DMS153 (cell line): ENCODE measurements around the gene TECTA.

Source experiments
- DNase-seq: peaks from one replicate; lab custom pipeline; 2025; lab: John Stamatoyannopoulos, UW

The TECTA gene

DNA sequence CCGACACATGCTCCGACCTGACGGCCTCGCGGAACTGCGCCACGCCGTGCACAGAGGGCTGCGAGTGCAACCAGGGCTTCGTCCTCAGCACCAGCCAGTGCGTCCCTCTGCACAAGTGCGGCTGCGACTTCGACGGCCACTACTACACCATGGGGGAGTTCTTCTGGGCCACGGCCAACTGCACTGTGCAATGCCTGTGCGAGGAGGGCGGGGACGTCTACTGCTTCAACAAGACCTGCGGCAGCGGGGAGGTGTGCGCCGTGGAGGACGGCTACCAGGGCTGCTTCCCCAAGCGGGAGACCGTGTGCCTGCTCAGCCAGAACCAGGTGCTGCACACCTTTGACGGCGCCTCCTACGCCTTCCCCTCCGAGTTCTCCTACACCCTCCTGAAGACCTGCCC is 26.8 kb downstream of the TECTA start:
- DNase-seq = no peak

DNA sequence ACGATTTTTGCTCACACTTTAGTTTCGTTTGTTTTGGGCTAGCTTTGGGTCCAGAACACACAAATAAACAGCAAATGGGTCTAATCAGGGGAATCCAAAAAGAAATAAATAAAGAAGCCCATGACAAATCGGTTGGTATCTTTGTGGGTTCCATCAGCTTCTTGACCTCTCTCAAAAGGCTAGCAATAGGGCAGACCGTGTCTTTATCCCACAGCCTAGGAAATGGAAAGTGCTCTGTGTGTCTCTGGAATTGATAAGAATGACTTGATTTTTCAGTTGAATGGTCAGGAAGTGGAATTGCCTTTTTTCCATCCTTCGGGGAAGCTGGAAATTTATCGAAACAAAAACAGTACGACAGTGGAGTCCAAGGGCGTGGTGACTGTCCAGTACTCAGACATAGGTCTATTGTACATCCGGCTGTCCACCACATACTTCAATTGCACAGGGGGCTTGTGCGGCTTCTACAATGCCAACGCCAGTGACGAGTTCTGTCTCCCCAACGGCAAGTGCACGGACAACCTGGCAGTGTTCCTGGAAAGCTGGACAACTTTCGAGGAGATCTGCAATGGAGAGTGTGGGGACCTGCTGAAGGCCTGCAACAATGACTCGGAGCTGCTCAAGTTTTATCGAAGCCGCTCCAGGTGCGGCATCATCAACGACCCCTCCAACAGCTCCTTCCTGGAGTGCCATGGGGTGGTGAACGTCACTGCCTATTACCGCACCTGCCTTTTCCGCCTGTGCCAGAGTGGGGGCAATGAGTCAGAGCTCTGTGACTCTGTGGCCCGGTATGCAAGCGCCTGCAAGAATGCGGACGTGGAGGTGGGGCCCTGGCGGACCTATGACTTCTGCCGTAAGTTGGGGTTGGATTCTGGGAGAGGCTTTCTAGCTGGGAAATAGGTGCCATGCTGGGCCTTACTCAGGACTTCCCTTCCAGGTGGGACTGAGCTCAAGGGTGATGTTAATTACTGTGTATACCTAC is 28.6 kb downstream of the TECTA start:
- no peak for DNase-seq

DNA sequence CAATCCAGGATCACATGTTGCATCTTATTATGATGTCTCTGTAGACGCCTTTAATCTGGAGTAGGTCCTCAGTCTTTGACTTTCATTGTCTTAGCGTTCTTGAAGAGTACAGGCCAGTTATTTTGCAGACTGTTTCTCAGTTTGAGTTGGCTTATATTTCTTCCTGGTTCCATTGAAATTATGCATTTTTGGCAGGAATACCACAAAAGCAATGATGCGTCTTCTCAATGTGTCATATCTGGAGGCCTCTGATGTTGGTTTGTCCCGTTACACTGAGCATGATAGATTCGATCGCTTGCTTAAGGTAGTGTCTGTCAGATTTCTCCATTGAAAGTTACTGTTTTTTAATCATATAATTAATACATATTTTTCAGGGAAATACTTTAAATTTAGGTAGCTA is 30.6 kb downstream of the TECTA start:
- no peak for DNase-seq

DNA sequence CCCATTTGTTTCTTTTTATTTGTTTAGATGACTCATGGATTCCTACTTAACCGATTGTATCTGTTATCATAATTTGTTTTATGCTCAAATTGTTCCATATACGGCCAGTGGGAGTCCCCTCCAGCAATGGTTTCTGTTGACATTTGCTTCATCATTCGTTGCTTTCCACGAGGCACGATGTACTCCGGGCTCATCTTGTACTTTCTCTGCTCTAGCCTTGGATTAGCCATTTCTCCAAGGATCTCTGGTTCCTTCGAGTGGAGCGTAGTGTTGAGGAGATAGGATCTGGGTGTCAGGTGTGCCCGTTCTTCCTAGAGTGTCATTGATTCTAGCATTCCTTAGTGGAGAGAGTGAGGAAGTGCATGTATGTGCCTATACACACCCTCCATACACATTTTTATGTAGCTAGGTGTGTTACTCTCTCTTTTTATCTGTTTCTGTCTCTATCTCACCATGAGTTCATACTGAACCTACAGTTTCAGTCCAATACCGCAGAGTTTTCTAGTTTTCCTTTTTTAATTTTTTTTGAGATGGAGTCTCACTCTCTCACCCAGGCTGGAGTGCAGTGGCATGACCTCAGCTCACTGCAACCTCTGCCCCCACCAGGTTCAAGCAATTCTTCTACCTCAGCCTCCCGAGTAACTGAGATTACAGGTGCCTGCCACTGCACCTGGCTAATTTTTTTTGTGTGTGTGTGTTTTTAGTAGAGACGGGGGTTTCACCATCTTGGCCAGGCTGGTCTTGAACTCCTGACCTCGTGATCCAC is 31.4 kb downstream of the TECTA start:
- no peak for DNase-seq

DNA sequence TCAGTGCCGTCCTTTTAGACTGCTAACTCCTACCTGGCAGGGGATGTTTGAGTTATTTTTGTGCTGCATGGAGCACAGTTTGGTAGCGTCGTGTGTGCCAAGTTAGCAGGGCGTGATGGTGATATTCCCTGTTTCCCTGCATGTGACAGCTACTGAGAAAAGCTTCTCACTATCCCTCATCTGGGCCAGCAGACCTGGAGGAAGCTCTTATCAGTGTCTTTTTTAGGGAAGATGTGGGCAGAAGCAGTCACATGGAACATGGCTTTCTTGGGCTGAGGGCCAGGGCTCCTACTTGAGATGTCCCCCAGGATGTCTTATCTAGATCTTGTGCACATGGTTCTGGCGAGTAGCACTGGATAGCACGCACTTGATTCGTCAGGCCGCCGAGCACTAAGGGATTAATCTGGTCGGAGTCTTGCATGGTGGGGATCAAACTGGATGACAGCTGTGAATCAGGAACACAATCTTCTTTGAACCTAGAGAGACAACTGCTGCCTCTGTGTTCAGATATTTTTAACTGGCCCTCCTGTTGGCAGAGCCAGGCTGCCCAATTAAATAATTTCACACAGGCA is 33.8 kb downstream of the TECTA start:
- DNase-seq = no peak

DNA sequence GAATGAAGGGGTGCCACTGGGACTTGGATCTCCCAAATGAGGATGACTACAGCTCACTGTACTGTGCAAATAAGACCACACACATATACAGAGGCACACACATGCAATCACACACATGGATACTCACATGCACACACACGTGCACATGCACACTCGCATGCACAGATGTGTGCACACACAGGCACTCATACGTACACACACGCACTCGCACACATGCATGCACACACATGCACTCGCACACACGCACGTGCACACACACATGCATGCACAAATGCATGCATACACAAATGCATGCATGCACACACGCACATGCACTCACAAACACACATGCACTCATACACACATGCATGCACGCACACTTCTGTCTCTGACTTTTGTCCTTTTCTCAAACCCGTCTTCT is 36.0 kb downstream of the TECTA start:
- no peak for DNase-seq

DNA sequence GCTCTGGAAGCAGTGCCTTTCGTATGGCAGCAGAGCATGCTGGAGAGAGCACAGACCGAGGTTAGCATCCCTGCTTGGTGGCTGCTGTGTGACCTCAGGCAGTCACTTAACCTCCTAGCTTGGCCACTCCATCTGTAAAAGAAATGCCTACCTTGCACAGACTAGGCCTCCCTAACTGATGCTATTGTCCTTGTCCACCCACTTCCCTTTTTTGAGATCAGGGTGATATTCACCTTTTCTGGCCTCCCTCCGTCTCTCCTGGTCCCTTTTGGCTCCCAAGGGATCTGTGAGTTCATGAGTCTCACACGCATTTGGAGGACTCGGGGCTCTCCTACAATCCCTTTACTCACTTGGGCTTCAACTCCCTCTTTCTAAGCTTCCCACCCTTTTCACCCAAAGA is 37.2 kb downstream of the TECTA start:
- DNase-seq = no peak

DNA sequence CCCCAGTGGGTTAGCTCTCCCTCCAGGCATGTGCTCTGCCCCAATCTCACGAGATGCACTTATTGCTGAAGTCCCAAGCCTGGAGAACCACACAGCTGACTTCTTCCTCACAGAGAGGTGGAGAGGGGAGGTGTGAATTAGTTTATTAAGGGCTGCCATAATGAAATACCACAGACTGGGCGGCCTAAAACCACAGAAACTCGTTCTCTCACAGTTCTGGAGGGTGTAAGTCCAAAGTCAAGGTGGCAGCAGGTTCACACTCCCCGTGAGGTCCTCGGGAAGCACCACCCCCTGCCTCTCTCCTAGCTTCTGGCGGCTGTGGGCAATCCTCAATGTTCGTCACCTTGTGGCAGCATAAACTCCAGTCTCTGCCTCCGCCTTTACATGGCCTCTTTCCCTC is 39.3 kb downstream of the TECTA start:
- DNase-seq = no peak

DNA sequence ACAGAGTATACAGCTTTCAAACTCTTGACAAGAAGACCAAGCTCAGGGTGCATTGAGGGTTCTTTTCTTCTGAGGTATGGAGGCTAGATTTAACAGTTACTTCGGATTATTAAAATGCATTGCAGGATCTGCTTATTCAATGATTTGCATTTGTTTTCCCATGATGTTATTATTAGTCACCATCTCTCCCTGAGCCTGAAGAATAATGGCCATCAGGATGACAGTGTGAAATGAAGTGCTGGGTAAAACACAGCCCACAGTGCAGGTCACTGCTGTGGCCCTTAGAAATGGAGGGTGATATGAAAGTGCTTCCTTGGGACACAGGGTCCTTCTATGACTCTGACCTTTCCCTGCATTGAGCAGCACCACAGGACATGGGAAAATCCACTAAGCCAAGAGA is 40.0 kb downstream of the TECTA start:
- no peak for DNase-seq

DNA sequence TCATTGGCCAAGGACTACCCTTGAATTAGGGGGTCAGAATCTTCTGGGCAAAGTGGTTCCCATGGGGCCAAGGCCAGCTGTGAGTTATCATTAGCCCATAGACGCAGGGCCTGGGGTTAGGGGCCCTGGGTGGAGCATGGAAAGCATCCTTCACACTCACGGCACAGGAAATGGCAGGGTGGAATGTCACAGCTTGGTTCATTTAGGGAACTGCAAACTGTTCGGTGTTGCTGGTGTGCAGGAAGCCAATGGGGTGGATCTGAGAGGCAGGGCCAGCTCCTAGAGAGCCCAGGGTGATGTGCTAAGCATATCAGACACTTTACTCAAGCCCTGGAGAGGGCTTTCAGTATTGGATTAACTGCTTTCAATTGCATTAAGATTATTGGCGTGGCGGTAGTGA is 42.9 kb downstream of the TECTA start:
- no peak for DNase-seq

DNA sequence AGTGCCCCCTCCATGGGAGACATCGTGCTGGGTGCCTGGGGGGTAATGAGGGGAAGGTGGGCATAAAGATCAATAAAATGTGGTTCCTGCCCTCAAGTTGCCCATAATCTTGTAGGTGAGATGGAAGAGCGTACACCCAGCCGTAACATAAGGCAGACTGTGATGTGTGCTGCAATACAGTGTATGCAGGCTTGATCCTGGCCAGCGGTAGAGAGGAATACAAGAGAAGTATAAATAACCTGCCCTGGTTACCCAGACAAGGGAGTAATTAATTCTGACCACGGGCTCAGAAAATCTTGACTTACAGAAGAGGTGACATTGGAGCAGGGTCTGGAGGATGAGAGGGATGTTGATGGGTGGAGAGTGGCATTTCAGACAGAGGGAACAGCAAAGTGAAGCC is 43.7 kb downstream of the TECTA start:
- DNase-seq = no peak

DNA sequence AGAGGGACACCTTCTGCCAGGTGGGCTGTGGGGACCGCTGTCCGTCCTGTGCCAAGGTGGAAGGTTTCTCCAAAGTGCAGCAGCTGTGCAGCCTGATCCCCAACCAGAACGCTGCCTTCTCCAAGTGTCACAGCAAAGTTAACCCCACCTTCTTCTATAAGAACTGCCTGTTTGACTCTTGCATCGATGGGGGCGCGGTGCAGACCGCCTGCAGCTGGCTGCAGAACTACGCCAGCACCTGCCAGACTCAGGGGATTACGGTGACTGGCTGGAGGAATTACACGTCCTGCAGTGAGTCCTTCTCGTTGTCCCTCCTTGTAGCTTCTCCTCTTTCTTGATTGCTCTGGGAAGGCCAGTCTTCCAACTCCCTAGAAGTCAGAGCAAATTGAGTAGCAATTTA is 44.8 kb downstream of the TECTA start:
- DNase-seq = no peak

DNA sequence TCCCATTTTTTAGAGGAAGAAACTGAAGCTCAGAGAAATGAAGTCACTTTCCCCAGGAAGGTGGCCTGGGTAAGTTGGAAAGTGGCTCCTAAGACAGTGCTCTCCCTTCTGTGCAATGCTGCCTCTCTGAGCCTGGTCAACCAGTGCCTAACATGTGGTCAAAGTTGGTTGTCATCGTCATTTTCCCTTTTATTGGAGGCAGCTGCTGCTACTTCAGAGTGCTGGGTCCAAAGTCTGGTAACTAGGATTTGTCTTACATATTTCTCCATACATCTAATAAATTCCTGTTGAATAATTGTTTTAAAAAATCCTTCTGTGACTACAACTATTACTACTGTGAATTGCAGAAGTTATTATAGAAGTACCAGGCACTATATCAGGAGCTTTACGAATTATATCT is 48.1 kb downstream of the TECTA start:
- no peak for DNase-seq

DNA sequence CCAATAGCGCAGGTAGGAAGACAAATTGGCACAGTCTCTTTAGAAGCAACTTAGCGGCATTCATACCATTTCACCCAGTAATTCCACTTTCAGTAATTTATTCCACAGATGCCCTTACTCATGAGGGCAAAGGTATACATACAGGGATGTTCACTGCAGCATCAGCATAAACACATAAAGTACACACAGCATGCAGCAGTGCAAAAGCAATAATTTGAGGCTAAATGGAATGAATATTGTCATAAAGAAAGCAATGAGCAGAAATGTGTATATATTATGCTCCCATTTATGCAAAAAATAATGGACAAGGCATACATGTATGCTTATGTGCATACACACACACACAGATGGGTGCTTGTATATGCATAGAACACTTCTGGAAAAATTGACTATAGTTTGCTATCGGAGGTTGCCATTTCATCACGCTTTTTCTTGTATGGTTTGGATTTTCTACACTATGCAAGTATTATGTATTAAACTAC is 50.2 kb downstream of the TECTA start:
- no peak for DNase-seq

DNA sequence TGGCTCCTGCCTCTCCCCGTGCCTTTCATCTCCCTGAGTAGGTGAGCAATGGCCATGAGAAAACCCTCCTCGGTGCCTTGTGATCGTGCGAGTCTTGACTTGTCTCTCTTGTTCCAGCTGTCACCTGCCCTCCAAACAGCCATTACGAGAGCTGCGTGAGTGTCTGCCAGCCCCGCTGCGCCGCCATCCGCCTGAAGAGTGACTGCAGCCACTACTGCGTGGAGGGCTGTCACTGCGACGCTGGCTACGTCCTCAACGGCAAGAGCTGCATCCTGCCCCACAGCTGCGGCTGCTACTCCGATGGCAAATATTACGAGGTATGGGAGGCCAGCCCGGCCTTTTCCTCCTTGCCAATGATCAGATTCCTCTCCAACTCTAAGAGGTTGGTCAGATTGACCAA is 51.7 kb downstream of the TECTA start:
- DNase-seq = peak; percentile 82

DNA sequence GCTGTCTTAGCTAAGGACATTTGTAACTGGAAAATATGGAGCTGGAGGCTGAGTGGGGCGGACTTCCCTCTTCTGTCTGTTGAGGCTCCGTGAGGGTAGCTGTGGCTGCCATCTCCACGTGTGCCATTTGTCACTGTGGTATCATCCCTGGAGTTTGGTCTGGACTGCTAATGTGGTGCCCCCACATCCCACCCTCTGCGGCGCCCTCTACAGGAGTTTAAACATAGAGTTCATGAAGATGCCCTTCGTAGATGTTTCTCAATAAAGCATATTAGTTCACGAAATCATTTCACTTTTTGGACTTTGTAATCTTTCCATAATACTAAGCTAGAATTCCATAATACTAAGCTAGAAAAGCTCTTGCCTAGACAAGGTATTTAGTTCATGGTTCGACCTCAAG is 52.4 kb downstream of the TECTA start:
- DNase-seq = no peak

DNA sequence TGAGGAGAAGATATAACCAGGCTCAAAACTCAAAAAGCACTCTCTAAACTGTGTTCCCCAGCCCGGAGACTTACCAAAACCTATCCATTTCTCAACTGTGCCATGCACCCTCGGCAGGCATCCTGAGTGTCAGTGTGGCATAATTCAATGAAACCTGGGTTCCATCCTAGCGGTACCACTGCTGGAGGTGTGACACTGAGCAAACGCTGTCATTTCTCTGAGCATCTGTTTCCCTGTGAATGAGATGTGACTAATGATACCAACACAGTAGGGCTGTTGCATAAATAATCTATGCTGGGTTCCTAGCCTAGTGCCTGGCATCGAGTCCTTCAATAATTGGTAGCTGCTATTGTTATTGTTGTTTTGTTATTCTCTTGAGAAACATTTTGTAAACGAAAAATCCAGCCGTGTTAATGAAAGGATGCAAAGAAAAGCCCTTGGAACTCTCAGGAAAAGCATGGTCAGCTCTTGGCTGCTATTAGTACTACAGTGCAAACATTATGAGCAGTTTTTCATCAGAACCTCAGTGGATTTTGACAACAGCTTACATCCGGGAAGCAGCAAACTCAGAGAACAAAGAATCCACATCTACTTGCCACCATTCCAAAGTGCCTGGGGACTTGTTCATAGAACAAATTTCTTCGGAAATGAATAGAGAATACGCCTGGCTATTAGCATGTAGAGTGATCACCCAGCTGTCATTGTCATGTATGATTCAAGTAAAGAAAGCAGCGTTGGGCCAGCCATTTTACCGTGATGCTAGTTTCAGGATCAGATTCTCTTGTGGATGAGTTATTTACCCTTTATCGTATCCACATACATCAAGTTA is 53.7 kb downstream of the TECTA start:
- DNase-seq = no peak

DNA sequence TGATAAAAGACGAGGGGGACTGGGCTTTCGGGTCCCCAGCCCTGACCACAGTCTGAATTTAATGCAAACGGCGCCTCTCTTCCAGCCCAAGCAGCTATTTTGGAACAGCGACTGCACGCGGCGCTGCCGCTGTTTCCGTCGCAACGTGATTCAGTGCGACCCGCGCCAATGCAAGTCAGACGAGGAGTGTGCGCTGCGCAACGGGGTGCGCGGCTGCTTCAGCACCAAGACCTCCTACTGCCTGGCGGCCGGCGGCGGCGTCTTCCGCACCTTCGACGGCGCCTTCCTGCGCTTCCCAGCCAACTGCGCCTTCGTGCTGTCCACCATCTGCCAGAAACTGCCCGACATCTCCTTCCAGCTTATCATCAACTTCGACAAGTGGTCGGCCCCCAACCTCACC is 56.7 kb downstream of the TECTA start:
- no peak for DNase-seq

DNA sequence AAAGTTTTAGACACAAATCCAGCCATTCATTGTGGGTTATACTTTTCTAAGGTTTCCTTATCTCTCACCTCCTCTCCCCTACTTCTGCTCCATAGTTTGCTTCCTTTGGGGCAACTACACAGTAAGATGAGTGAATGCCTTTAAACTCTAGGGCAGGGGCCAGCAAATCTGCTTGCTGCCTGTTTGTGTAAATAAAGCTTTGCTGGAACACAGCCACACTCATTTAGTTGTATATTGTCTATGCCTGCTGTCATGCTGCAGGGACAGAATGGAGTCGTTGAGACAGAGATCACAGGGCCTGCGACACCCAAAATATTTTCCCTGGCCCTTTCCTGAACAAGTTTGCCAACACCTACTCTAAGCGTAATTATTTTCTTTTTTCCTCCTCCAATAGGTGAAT is 58.7 kb downstream of the TECTA start:
- DNase-seq = no peak

DNA sequence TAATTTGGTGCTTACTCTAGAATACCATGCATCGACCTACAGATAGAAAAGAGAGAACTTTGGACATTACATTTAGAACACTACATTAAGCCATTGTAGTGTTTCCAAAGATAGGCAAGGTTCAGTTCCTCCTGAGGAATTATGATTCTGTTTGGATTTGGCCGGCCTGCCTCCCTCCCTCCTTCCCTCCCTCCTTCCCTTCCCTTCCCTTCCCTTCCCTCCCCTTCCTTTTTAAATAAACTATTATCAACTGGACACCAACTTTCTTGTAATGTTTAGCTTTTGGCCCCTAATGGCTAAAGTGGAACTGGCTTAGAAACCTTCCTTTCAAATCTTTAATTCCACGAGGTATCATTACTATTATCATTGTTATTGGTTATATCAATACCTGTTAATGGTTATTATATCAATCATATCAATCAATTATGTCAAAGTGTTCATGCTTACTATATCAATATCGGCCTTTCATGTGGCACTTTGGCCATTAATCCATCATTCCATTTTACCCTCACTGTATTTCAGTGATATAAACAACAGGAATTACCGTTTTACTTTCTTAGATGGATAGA is 60.4 kb downstream of the TECTA start:
- DNase-seq = no peak

DNA sequence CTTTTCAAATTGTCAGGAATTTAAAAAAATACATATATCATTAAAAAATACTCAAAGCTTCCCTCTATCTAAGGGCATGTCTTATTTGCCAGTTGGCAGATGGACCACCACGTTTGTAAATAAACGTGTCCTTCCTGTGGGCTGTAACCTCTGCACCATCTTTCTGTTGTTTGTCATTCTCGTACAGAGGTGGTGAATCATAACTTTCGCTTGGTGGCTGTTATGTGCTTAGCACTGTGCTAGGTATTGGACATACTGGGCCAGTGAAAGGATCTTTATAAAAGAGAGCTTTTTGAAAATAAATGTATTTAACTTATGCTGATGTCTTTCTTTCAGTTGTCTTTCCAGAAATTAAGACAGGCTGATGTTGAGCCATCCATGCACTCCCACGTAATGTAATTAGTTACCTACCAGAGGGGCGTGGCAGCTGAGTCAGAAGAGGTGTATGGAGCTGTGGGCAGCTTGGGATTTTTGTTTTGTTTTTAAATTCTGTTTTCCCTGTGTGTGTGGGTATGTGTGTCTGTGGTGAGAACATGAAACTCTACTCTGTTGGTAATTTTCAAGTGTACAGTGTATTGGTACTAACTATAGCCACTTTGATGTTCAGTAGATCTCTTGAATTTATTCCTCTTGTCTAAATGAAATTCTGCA is 62.7 kb downstream of the TECTA start:
- no peak for DNase-seq
